ENCODE measurements around the gene ADAMTS7. TPM values are rescaled to one million over a fixed set of nuclear protein-coding genes. Genes with fewer than 3 reads are reported as not detected.

Gene ADAMTS7
- total and polyA plus RNA-seq, 2 of the 4 experiments (the other 2 are of a cell fraction) = 1.4 to 12.6 TPM

- H2BK120ac ChIP-seq (ENCODE audit: low read depth, low read length) = no peak overlapping the region
- POLR2A ChIA-PET (ENCODE audit: unreplicated experiment) = no interaction called here
- H3K14ac ChIP-seq (replicated peaks; ENCODE audit: low read depth, low read length) = no peak overlapping the region
- no peak overlapping the region for H3K18ac ChIP-seq (ENCODE audit: low read depth, low read length)
- dilution Hi-C loops (cut with HindIII; ENCODE audit: low sequenced_read_pairs, unreplicated experiment) = no loop called here
- no peaks in the 10 kb centered on the region for H3K9me1 ChIP-seq (ENCODE audit: insufficient read depth, low read length)
- no peak overlapping the region for H3K27ac ChIP-seq (ENCODE audit: insufficient read depth, low read length)
- in situ Hi-C loops (cut with MboI; ENCODE audit: low sequenced_read_pairs) = no loop called here
- TF ChIP-seq RCOR1 (IDR thresholded peaks at IDR 0.05; ENCODE audit: insufficient replicate concordance, low read length) = no peak
- TF ChIP-seq BHLHE40 (IDR thresholded peaks at IDR 0.05; ENCODE audit: low read depth, low read length) = peak; percentile 34; the same call in 1 of the 2 replicates
- no peak for TF ChIP-seq RFX5 (IDR thresholded peaks at IDR 0.05; ENCODE audit: low read depth, low read length)
- TF ChIP-seq SMC3 (IDR thresholded peaks at IDR 0.05; ENCODE audit: low read depth, low read length) = no peak
- no peak for TF ChIP-seq ELK1 (IDR thresholded peaks at IDR 0.05; ENCODE audit: borderline replicate concordance, low read depth, low read length)
- TF ChIP-seq, protein P1, sequence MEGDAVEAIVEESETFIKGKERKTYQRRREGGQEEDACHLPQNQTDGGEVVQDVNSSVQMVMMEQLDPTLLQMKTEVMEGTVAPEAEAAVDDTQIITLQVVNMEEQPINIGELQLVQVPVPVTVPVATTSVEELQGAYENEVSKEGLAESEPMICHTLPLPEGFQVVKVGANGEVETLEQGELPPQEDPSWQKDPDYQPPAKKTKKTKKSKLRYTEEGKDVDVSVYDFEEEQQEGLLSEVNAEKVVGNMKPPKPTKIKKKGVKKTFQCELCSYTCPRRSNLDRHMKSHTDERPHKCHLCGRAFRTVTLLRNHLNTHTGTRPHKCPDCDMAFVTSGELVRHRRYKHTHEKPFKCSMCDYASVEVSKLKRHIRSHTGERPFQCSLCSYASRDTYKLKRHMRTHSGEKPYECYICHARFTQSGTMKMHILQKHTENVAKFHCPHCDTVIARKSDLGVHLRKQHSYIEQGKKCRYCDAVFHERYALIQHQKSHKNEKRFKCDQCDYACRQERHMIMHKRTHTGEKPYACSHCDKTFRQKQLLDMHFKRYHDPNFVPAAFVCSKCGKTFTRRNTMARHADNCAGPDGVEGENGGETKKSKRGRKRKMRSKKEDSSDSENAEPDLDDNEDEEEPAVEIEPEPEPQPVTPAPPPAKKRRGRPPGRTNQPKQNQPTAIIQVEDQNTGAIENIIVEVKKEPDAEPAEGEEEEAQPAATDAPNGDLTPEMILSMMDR (conservative IDR thresholded peaks at IDR 0.05; ENCODE audit: low read depth, low read length) = no peak
- TF ChIP-seq CEBPB (IDR thresholded peaks at IDR 0.05; ENCODE audit: low read depth, low read length) = peak; percentile 40; the same call in 1 of the 2 replicates
- no peak for TF ChIP-seq NFE2L2 (IDR thresholded peaks at IDR 0.05; ENCODE audit: low read depth, low read length)
- TF ChIP-seq CHD1 (IDR thresholded peaks at IDR 0.05; ENCODE audit: low read depth, low read length) = no peak
- BruUV-seq (replicated peaks) = no TSS peak
- H4K5ac ChIP-seq (ENCODE audit: low read depth, low read length) = no peak overlapping the region
- H4K8ac ChIP-seq (ENCODE audit: low read depth in 2 of 2, low read length in 2 of 2) = no peak overlapping the region
- H3K23ac ChIP-seq (ENCODE audit: low read depth, low read length) = no peak overlapping the region
- H3K4me2 ChIP-seq (ENCODE audit: low read depth, low read length) = no peak overlapping the region
- no peak overlapping the region for H2AFZ ChIP-seq (replicated peaks; ENCODE audit: low read length, poor library complexity)
- no peak overlapping the region for H2AK9ac ChIP-seq (replicated peaks; ENCODE audit: low read depth, low read length, poor library complexity)
- intact Hi-C loops (cut with micrococcal nuclease) = no loop called here
- ATAC-seq (ENCODE audit: low read depth) = peak; percentile 24; the same call in 1 of the 2 replicates
- H3K79me1 ChIP-seq (ENCODE audit: low read depth in 1 of 2, low read length in 2 of 2) = no peaks in the 10 kb centered on the region
- H4K20me1 ChIP-seq (ENCODE audit: insufficient read depth, low read length) = no peaks in the 10 kb centered on the region
- WGBS, 2 experiments (ENCODE audit: extremely low coverage in 2 of 2, insufficient read length in 1 of 2) = no CpG with 5 or more reads among the region's 2 CpGs
- CTCF ChIA-PET = no interaction called here
- DNase-seq = peak; percentile 82
- H3K9ac ChIP-seq (ENCODE audit: low read depth, low read length) = no peak overlapping the region
- H2BK20ac ChIP-seq (ENCODE audit: low read depth, low read length) = no peak overlapping the region
- H3K56ac ChIP-seq (ENCODE audit: extremely low read depth, insufficient read depth, low read length) = no peak overlapping the region
- no peak overlapping the region for H3K4me3 ChIP-seq (ENCODE audit: insufficient read depth, low read depth, low read length)
- no peak overlapping the region for H4K91ac ChIP-seq (ENCODE audit: insufficient read depth, low read depth, low read length)
- H2BK15ac ChIP-seq (ENCODE audit: low read depth, low read length) = no peak overlapping the region
- no peaks in the 10 kb centered on the region for H3K4me1 ChIP-seq (ENCODE audit: control insufficient read depth, insufficient read depth, low read length)
- H2AK5ac ChIP-seq (ENCODE audit: low read depth, low read length) = no peak overlapping the region
- H2BK5ac ChIP-seq (ENCODE audit: low read depth, low read length, poor library complexity, severe bottlenecking) = no peak overlapping the region
- H3K4ac ChIP-seq (ENCODE audit: low read depth, low read length) = no peak overlapping the region
- H3K9me3 ChIP-seq (ENCODE audit: control insufficient read depth, insufficient read depth, low read length) = no peaks in the 10 kb centered on the region
- peaks cover 9% of the 10 kb centered on the region; the same call in 1 of the 2 replicates for H3K27me3 ChIP-seq (ENCODE audit: control insufficient read depth, insufficient read depth, low read length)
- H3K36me3 ChIP-seq (ENCODE audit: control insufficient read depth, insufficient read depth, low read length) = no peaks in the 10 kb centered on the region
Observed at GRCh38 chr15:78715930-78716329, 95.3 kb downstream of the ADAMTS7 start.

Measured in IMR-90 (cell line).